ENCODE measurements around the gene TSC22D2.
A peak's percentile ranks its signal among the peaks of the same experiment; 100 is the strongest.
"Not testable (repeated sequence)": the region's sequence is repeated elsewhere in the genome, so short reads cannot be mapped to it uniquely, and the experiment has no call there.

Gene TSC22D2

GRCh38 chr3:150494411-150494977, 86.4 kb downstream of the TSC22D2 start:
- no peak for DNase-seq

GRCh38 chr3:150495149-150495548, 87.1 kb downstream of the TSC22D2 start:
- no peak for DNase-seq

GRCh38 chr3:150495563-150496168, 87.6 kb downstream of the TSC22D2 start:
- DNase-seq: peak; percentile 36

GRCh38 chr3:150497956-150498355, 89.9 kb downstream of the TSC22D2 start:
- DNase-seq: no peak

GRCh38 chr3:150500960-150501359, 92.9 kb downstream of the TSC22D2 start:
- not testable (repeated sequence) for DNase-seq

GRCh38 chr3:150503402-150504099, 95.5 kb downstream of the TSC22D2 start:
- DNase-seq: no peak

- DNase-seq: no peak
These were observed 96.4 kb downstream of the TSC22D2 start for GRCh38 chr3:150504483-150504882.

GRCh38 chr3:150508401-150508800, 100.3 kb downstream of the TSC22D2 start:
- no peak for DNase-seq

- DNase-seq: no peak
These were observed 101.7 kb downstream of the TSC22D2 start for GRCh38 chr3:150509780-150510179.

GRCh38 chr3:150511122-150511821, 103.2 kb downstream of the TSC22D2 start:
- no peak for DNase-seq

- DNase-seq: no peak
These were observed 107.1 kb downstream of the TSC22D2 start for GRCh38 chr3:150515210-150515609.

Measured in activated CD4-positive, alpha-beta T cell treated with anti-CD3 and anti-CD28 coated beads, Interleukin-10, Interleukin-2, amounts not matched to agents 100 ng/mL and 50 ng/mL, durations not matched to agents 16 hours and 8 hours (primary cell).